Endothelial cell of umbilical vein (primary cell): ENCODE measurements around the gene TSNAXIP1. TPM values are rescaled to one million over a fixed set of nuclear protein-coding genes. Genes with fewer than 3 reads are reported as not detected.

Source experiments
- BruUV-seq: library from RNA; stranded (reverse); fragments of 400-500 nt; replicated peaks from 2 replicates; lab custom pipeline; 2021; lab: Mats Ljungman, UMichigan
- CTCF ChIA-PET: fragments of 300-600, 350-600 bp; sonication (Branson Sonifier 250); formaldehyde crosslinking; loops from one replicate; lab custom pipeline; 2021; ENCODE audit warnings: antibody characterized with exemption, inconsistent platforms; lab: Charles Lee
- POLR2A ChIA-PET: fragments of 300-600, 350-600 bp; sonication (Branson Sonifier 250); formaldehyde crosslinking; loops from one replicate; lab custom pipeline; 2021; ENCODE audit warnings: antibody characterized with exemption, inconsistent platforms; lab: Charles Lee
- DNase-seq: peaks from one replicate; pipeline ENCODE4 v3.0.0-alpha.2; 2011; ENCODE audit warnings: low read depth, low spot score
- FAIRE-seq: peaks from 2 replicates; lab custom pipeline; 2011; peaks lifted over from hg19 to GRCh38; lab: Jason Lieb, UNC
- H2AFZ ChIP-seq: 2 replicates; pipeline ENCODE4 v1.6.0; 2012; ENCODE audit warnings: low read depth, low read length, control low read depth, inconsistent platforms
- H3K27ac ChIP-seq: 2 replicates; pipeline ENCODE4 v1.5.1; 2011; ENCODE audit warnings: low read depth, mild to moderate bottlenecking, control low read depth, low read length, moderate library complexity; ENCODE audit not compliant: insufficient read depth
- H3K27me3 ChIP-seq, 2 experiments: 2 replicates each; pipeline versions ENCODE4 v1.6.0 to v1.6.1; 2011; ENCODE audit warnings: low read length in 2 of 2, mixed read lengths in 1 of 2; ENCODE audit not compliant: control insufficient read depth in 2 of 2, insufficient read depth in 2 of 2
- H3K36me3 ChIP-seq, 2 experiments: 2 replicates in 1 of 2; 3 replicates in 1 of 2; pipeline ENCODE4 v1.5.1; 2011; ENCODE audit warnings: low read length in 2 of 2, mild to moderate bottlenecking in 1 of 2, moderate library complexity in 1 of 2; ENCODE audit not compliant: control insufficient read depth in 2 of 2, insufficient read depth in 2 of 2; ENCODE audit errors: extremely low read depth in 1 of 2
- H3K4me1 ChIP-seq: 3 replicates; pipeline ENCODE4 v1.5.1; 2011; ENCODE audit warnings: mild to moderate bottlenecking, low read length; ENCODE audit not compliant: control insufficient read depth, insufficient read depth; ENCODE audit errors: extremely low read depth
- H3K4me2 ChIP-seq: 2 replicates; pipeline ENCODE4 v1.6.1; 2011; ENCODE audit warnings: low read length, control low read depth, mixed read lengths; ENCODE audit not compliant: insufficient read depth
- H3K4me3 ChIP-seq, 3 experiments: fragments of 200-600 bp in 1 of 3; sonication (generic), shearing (Covaris generic) in 1 of 3; replicated peaks in 1 of 3; 2 replicates each; pipeline ENCODE4 v1.5.1; 2011 to 2016; ENCODE audit warnings: control low read depth in 3 of 3, low read length in 3 of 3, mild to moderate bottlenecking in 2 of 3, inconsistent platforms in 1 of 3, low read depth in 1 of 3, moderate library complexity in 1 of 3; ENCODE audit not compliant: insufficient read depth in 1 of 3
- H3K79me2 ChIP-seq: 2 replicates; pipeline ENCODE4 v1.6.0; 2012; ENCODE audit warnings: low read length, inconsistent platforms; ENCODE audit not compliant: control insufficient read depth, insufficient read depth
- H3K9ac ChIP-seq: replicated peaks from 2 replicates; pipeline ENCODE3; 2011; ENCODE audit warnings: low read length, control low read depth; ENCODE audit not compliant: insufficient read depth; ENCODE audit errors: extremely low read depth
- H3K9me1 ChIP-seq: replicated peaks from 3 replicates; pipeline ENCODE4 v1.6.0; 2011; ENCODE audit warnings: mild to moderate bottlenecking, low read length; ENCODE audit not compliant: control insufficient read depth, insufficient read depth; ENCODE audit errors: extremely low read depth
- H3K9me3 ChIP-seq: replicated peaks from 2 replicates; pipeline ENCODE4 v1.5.1; 2012; ENCODE audit warnings: low read length, inconsistent platforms; ENCODE audit not compliant: control insufficient read depth, insufficient read depth
- H4K20me1 ChIP-seq: replicated peaks from 2 replicates; pipeline ENCODE3; 2011; ENCODE audit warnings: mild to moderate bottlenecking, low read length; ENCODE audit not compliant: control insufficient read depth, insufficient read depth; ENCODE audit errors: extremely low read depth
- EZH2 ChIP-seq: IDR thresholded peaks from 2 replicates; pipeline ENCODE4 v1.6.1; 2012; ENCODE audit warnings: borderline replicate concordance, low read depth, mild to moderate bottlenecking, moderate library complexity, low read length, inconsistent platforms; ENCODE audit not compliant: severe bottlenecking
- FOS ChIP-seq: IDR thresholded peaks from 2 replicates; pipeline ENCODE4 v1.6.1; 2011; ENCODE audit warnings: mild to moderate bottlenecking, low read length, moderate library complexity, borderline replicate concordance; ENCODE audit not compliant: insufficient read depth
- GATA2 ChIP-seq: IDR thresholded peaks from 2 replicates; pipeline ENCODE4 v1.7.0; 2011; ENCODE audit warnings: low read depth, mild to moderate bottlenecking, moderate library complexity, mixed read lengths, low read length; ENCODE audit not compliant: insufficient read length, insufficient read depth
- JUN ChIP-seq: IDR thresholded peaks from 2 replicates; pipeline ENCODE4 v1.6.1; 2011; ENCODE audit warnings: borderline replicate concordance, low read depth; ENCODE audit not compliant: insufficient read length, insufficient read depth
- MYC ChIP-seq: IDR thresholded peaks from one replicate; pipeline ENCODE4 v1.6.1; 2011; ENCODE audit warnings: mild to moderate bottlenecking, low read depth, low read length
- POLR2A ChIP-seq: IDR thresholded peaks from 2 replicates; pipeline ENCODE4 v1.6.1; 2012; ENCODE audit warnings: low read depth, mild to moderate bottlenecking, control low read depth, low read length
- POLR2AphosphoS5 ChIP-seq: IDR thresholded peaks from 2 replicates; pipeline ENCODE4 v1.6.1; 2012; ENCODE audit warnings: low read depth, mild to moderate bottlenecking, control low read depth, low read length, moderate library complexity; ENCODE audit not compliant: insufficient read depth
- dilution Hi-C: fragments of 300-500 bp; cut with MboI; formaldehyde crosslinking; loops from one replicate; pipeline ENCODE4 v1.15.0; 2019; ENCODE audit warnings: low sequenced_read_pairs; ENCODE audit not compliant: extremely low pct_ligation_motif_present
- intact Hi-C: fragments of 100-400 bp; cut with micrococcal nuclease; formaldehyde crosslinking; loops from one replicate; pipeline ENCODE4 v1.10.0; 2022
- polyA plus RNA-seq, 4 experiments: library from polyadenylated mRNA; depleted of rRNA in 3 of 4; stranded (reverse) in 3 of 4; unstranded in 1 of 4; fragments of >200 nt; gene quantifications; 2 replicates each; pipeline versions ENCODE4 v1.2.1 to v1.2.3, GENCODE V29; 2011 to 2012; ENCODE audit warnings: missing spikeins in 1 of 4
- total RNA-seq: library from RNA; stranded (reverse); gene quantifications from 2 replicates; pipeline ENCODE4 v1.2.3, GENCODE V29; 2021
- TF ChIP-seq, protein P1 (sequence below), 2 donors: IDR thresholded peaks; 1 replicate in 1 of 2; 2 replicates in 1 of 2; pipeline ENCODE4 v1.5.1; 2011; ENCODE audit warnings: low read length in 2 of 2, mild to moderate bottlenecking in 2 of 2, moderate library complexity in 2 of 2, control low read depth in 1 of 2, inconsistent platforms in 1 of 2, low read depth in 1 of 2; ENCODE audit not compliant: insufficient read depth in 1 of 2; ENCODE audit errors: extremely low read depth in 1 of 2
- TF ChIP-seq, protein P2 (sequence below): IDR thresholded peaks from 2 replicates; pipeline ENCODE4 v1.6.1; 2011; ENCODE audit not compliant: insufficient read depth, insufficient read length

The TSNAXIP1 gene
- total and polyA plus RNA-seq, 2 donors (not counting 3 experiments of a cell fraction or from before 2014, with no cell fraction given) = 0.95 to 1.2 TPM

DNA sequence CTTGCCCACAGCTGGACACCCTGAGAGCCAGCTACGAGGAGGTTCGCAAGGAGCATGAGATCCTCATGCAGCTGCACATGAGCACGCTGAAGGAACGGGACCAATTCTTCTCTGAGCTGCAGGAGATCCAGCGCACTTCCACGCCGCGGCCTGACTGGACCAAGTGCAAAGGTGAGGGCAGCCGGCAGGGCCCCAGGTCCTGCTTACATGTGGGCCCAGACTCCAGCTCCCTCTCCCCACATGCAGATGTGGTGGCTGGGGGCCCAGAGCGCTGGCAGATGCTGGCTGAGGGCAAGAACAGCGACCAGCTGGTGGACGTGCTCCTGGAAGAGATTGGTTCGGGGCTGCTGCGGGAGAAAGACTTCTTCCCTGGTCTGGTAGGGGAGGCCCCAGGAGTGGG is 19.2 kb downstream of the TSNAXIP1 start:
- Histone ChIP-seq H3K36me3 (peaks cover under 1 to 27% of the 10 kb centered on the region in 2 experiments), H3K27ac (no peak overlapping the region), H3K4me3 (no peak overlapping the region), H3K9ac (no peak overlapping the region), H3K4me1 (no peaks in the 10 kb centered on the region), H4K20me1 (no peaks in the 10 kb centered on the region), H3K4me2 (no peak overlapping the region), H3K79me2 (no peaks in the 10 kb centered on the region), H3K9me3 (no peaks in the 10 kb centered on the region), H2AFZ (no peak overlapping the region), H3K9me1 (no peaks in the 10 kb centered on the region), H3K27me3 (no peaks in the 10 kb centered on the region)
- ChIA-PET POLR2A (no interaction called here), CTCF (interaction anchor here (3.9 kb wide), 1 partner anchor 10 kb away, joined by 31 read pairs; no protein-coding TSS in a partner anchor)
- TF ChIP-seq POLR2A (no peak), GATA2 (no peak), POLR2AphosphoS5 (no peak), JUN (no peak), EZH2 (no peak), FOS (no peak), MYC (no peak)
- TF ChIP-seq, protein P1, sequence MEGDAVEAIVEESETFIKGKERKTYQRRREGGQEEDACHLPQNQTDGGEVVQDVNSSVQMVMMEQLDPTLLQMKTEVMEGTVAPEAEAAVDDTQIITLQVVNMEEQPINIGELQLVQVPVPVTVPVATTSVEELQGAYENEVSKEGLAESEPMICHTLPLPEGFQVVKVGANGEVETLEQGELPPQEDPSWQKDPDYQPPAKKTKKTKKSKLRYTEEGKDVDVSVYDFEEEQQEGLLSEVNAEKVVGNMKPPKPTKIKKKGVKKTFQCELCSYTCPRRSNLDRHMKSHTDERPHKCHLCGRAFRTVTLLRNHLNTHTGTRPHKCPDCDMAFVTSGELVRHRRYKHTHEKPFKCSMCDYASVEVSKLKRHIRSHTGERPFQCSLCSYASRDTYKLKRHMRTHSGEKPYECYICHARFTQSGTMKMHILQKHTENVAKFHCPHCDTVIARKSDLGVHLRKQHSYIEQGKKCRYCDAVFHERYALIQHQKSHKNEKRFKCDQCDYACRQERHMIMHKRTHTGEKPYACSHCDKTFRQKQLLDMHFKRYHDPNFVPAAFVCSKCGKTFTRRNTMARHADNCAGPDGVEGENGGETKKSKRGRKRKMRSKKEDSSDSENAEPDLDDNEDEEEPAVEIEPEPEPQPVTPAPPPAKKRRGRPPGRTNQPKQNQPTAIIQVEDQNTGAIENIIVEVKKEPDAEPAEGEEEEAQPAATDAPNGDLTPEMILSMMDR (IDR thresholded peaks at IDR 0.05; ENCODE audit: extremely low read depth in 1 of 2, insufficient read depth in 1 of 2, low read depth in 1 of 2, low read length in 2 of 2) = no peak
- TF ChIP-seq, protein P2, sequence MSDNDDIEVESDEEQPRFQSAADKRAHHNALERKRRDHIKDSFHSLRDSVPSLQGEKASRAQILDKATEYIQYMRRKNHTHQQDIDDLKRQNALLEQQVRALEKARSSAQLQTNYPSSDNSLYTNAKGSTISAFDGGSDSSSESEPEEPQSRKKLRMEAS = no peak
- dilution Hi-C loops (no loop called here), intact Hi-C loops (no loop called here)
- FAIRE-seq = no peak
- no TSS peak for BruUV-seq
- DNase-seq = no peak
